BLaER1 (cell line): ENCODE measurements around the gene ATP5ME.
A peak's percentile ranks its signal among the peaks of the same experiment; 100 is the strongest.
"Not testable (repeated sequence)": the region's sequence is repeated elsewhere in the genome, so short reads cannot be mapped to it uniquely, and the experiment has no call there.

Source experiments
- H3K27ac ChIP-seq: shearing (Covaris generic); formaldehyde crosslinking; 2 replicates; pipeline ENCODE4 v1.8.1; 2022
- H3K27me3 ChIP-seq: shearing (Covaris generic); formaldehyde crosslinking; 2 replicates; pipeline ENCODE4 v1.8.1; 2022
- H3K36me3 ChIP-seq: shearing (Covaris generic); formaldehyde crosslinking; 2 replicates; pipeline ENCODE4 v1.8.1; 2022
- H3K4me1 ChIP-seq: shearing (Covaris generic); formaldehyde crosslinking; 2 replicates; pipeline ENCODE4 v1.8.1; 2022
- H3K4me2 ChIP-seq: shearing (Covaris generic); formaldehyde crosslinking; 2 replicates; pipeline ENCODE4 v1.8.1; 2022
- H3K4me3 ChIP-seq: shearing (Covaris generic); formaldehyde crosslinking; 2 replicates; pipeline ENCODE4 v1.8.1; 2022
- H3K9ac ChIP-seq: shearing (Covaris generic); formaldehyde crosslinking; 2 replicates; pipeline ENCODE4 v1.8.1; 2022
- H3K9me3 ChIP-seq: shearing (Covaris generic); formaldehyde crosslinking; 2 replicates; pipeline ENCODE4 v1.8.1; 2022
- H4K20me1 ChIP-seq: shearing (Covaris generic); formaldehyde crosslinking; 2 replicates; pipeline ENCODE4 v1.8.1; 2022
- Cebpa-rat ChIP-seq: shearing (Covaris generic); IDR thresholded peaks from 2 replicates; pipeline ENCODE4 v1.8.1; 2022

ATP5ME gene

DNA sequence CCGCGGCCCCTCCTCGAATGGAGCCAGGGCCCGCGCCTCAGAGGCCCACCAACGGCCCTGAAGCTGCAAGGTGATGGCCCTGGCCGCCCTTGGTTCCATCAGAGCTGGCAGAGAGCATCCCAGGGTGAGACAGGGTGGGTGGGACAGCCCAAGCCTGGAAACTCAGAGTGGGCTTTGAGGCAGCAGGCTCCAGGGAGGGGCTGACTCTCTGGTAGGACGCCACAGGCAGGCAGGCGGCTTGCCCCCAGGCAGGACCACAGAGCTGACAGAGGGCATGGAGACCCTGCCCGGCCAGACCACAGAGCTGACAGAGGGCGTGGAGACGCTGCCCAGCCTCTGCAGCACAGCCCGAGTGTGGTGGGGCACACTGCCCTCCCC is 5.0 kb upstream of the ATP5ME start:
- no peak for TF ChIP-seq Cebpa-rat
- Histone ChIP-seq H4K20me1 (no peaks in the 10 kb centered on the region), H3K9me3 (no peaks in the 10 kb centered on the region), H3K4me3 (no peak overlapping the region), H3K4me1 (peaks cover 74% of the 10 kb centered on the region), H3K4me2 (no peak overlapping the region), H3K27me3 (no peaks in the 10 kb centered on the region), H3K9ac (no peak overlapping the region), H3K27ac (no peak overlapping the region), H3K36me3 (no peaks in the 10 kb centered on the region)

DNA sequence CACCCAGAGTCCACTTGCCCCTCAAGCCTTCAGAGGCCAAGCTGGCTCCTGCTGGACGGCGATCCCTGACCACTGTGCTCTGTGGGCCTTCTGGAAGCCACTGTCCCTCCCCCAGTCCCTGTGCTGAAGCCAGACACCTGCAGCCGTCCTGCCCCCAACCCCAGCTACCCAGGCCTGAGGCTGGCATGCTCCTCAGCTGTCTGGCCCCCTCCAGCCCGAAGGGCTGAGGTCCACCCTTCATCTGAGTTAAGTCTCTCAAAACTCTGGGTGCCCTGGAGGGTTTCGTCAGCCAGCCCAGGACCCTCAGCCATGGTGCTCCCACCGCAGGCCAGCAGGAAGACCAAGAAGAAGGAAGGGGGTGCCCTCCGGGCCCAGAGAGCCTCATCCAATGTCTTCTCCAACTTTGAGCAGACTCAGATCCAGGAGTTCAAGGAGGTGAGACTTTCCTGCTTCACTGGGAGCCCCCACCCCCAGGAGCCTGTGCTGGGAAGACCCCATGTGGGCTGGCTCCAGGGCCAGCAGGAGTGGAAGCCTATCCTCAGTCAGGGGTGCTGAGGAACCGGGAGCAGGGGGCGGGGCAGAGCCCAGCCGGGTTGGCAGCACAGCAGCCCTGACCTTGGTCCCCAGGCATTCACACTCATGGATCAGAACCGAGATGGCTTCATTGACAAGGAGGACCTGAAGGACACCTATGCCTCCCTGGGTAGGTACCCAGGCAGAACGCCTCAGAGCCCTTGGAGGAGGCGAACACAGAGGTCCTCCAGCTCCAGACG is 4.4 kb upstream of the ATP5ME start:
- H3K4me1 ChIP-seq, result peaks cover 69% of the 10 kb centered on the region
- H3K4me3 ChIP-seq, result no peak overlapping the region
- no peak overlapping the region for H3K27ac ChIP-seq
- H4K20me1 ChIP-seq, result peaks cover under 1% of the 10 kb centered on the region; the same call in 1 of the 2 replicates
- H3K9ac ChIP-seq, result no peak overlapping the region
- H3K27me3 ChIP-seq, result no peaks in the 10 kb centered on the region
- no peaks in the 10 kb centered on the region for H3K9me3 ChIP-seq
- no peak for TF ChIP-seq Cebpa-rat
- H3K36me3 ChIP-seq, result no peaks in the 10 kb centered on the region
- H3K4me2 ChIP-seq, result peak overlapping the region; percentile 98; the same call in 1 of the 2 replicates

- no peaks in the 10 kb centered on the region for H3K9me3 ChIP-seq
- H3K4me1 ChIP-seq, result peaks cover 69% of the 10 kb centered on the region
- TF ChIP-seq Cebpa-rat, result no peak
- peak overlapping the region; percentile 98 for H3K4me2 ChIP-seq
- no peaks in the 10 kb centered on the region for H3K27me3 ChIP-seq
- H4K20me1 ChIP-seq, result peaks cover 7% of the 10 kb centered on the region; the same call in 1 of the 2 replicates
- H3K9ac ChIP-seq, result peak overlapping the region; percentile 96; the same call in 1 of the 2 replicates
- peak overlapping the region; percentile 96 for H3K27ac ChIP-seq
- H3K36me3 ChIP-seq, result peaks cover 7% of the 10 kb centered on the region
- no peak overlapping the region; the same call in 1 of the 2 replicates for H3K4me3 ChIP-seq
Measured at GRCh38 chr4:677431-678293, 3.6 kb upstream of the ATP5ME start.

DNA sequence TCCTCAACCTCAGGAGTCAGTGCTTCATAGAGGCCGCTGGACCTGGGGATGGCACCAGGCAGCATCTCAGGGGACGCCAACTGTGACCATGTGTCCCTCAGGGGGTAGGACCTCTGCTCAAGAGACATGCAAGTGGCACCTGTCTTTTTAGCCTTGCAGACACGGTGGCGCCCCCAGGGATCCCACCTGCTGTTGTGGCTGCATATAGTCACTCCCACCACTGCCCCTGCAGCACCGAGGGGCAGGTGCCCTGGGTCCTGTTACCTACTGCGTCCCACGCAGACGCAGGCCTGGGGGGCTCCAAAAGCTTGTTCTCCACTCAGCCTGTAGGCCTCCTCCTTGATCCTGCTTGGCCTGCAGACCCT is 2.8 kb upstream of the ATP5ME start:
- H3K9ac ChIP-seq, result peak overlapping the region; percentile 96
- no peaks in the 10 kb centered on the region for H3K9me3 ChIP-seq
- peak overlapping the region; percentile 98 for H3K4me2 ChIP-seq
- TF ChIP-seq Cebpa-rat, result no peak
- H3K4me3 ChIP-seq, result peak overlapping the region; percentile 95
- no peaks in the 10 kb centered on the region for H3K27me3 ChIP-seq
- peaks cover 67% of the 10 kb centered on the region for H3K4me1 ChIP-seq
- H3K36me3 ChIP-seq, result peaks cover 15% of the 10 kb centered on the region
- peak overlapping the region; percentile 96 for H3K27ac ChIP-seq
- peaks cover 7% of the 10 kb centered on the region; the same call in 1 of the 2 replicates for H4K20me1 ChIP-seq

- H3K9ac ChIP-seq, result peak overlapping the region; percentile 96
- no peaks in the 10 kb centered on the region for H3K27me3 ChIP-seq
- H3K4me1 ChIP-seq, result peaks cover 67% of the 10 kb centered on the region
- H3K27ac ChIP-seq, result peak overlapping the region; percentile 96
- H3K4me3 ChIP-seq, result peak overlapping the region; percentile 95
- peaks cover 7% of the 10 kb centered on the region; the same call in 1 of the 2 replicates for H4K20me1 ChIP-seq
- peak overlapping the region; percentile 98 for H3K4me2 ChIP-seq
- peaks cover 21% of the 10 kb centered on the region for H3K36me3 ChIP-seq
- no peaks in the 10 kb centered on the region for H3K9me3 ChIP-seq
- no peak for TF ChIP-seq Cebpa-rat
Measured at GRCh38 chr4:675980-676870, 2.1 kb upstream of the ATP5ME start.

DNA sequence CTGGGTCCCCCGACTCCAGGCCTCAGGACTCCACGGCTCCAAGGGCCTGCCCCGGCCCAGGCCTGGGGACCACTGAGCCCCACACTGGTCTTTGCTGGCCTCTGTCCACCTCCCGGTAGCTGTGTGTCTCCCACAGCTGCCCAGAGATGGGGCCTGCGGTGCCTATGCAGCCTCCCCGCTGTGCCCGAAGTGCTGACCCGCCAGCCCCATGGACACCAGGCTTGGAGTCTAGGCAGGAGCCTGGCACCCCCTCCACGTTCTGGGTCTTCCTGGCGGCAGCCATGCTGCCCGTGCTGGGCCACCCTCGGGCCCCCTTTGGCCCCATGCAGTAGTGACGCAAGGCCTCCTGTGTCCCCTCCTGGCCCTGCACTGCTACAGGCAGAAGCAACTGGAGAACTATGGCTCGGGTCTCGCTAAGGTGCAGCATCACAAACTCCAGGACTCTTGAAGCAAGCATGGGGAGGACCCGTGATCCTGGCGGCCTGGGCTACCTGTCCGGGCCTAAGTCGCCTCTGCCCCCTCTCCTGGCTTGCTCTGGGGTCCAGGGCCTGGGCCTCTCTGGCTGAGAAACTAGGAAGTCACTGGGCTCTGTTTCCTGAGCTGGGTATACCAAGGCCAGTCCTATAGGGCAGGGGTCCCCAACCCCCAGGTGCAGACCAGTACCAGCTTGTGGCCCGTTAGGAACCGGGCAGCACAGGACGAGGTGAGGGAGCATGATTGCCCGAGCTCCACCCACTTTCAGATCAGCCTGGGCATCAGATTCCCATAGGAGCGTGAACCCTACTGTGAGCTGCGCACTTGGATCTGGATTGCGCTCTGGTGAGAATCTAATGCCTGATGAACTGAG is 1.2 kb upstream of the ATP5ME start:
- TF ChIP-seq Cebpa-rat, result no peak
- peaks cover 31% of the 10 kb centered on the region for H3K36me3 ChIP-seq
- H4K20me1 ChIP-seq, result peaks cover 7% of the 10 kb centered on the region; the same call in 1 of the 2 replicates
- peak overlapping the region; percentile 95 for H3K4me3 ChIP-seq
- H3K9ac ChIP-seq, result peak overlapping the region; percentile 96
- no peaks in the 10 kb centered on the region for H3K27me3 ChIP-seq
- H3K4me1 ChIP-seq, result peaks cover 57% of the 10 kb centered on the region
- H3K27ac ChIP-seq, result peak overlapping the region; percentile 96
- peak overlapping the region; percentile 98 for H3K4me2 ChIP-seq
- H3K9me3 ChIP-seq, result no peaks in the 10 kb centered on the region

GRCh38 chr4:673349-674091 is 556 bp downstream of the ATP5ME start:
- Histone ChIP-seq H3K9me3 (no peaks in the 10 kb centered on the region), H3K36me3 (peaks cover 36% of the 10 kb centered on the region), H3K9ac (peak overlapping the region; percentile 85), H3K4me1 (peaks cover 50% of the 10 kb centered on the region), H3K27me3 (no peaks in the 10 kb centered on the region), H3K4me3 (peak overlapping the region; percentile 95), H3K27ac (peak overlapping the region; percentile 74), H4K20me1 (peaks cover 7% of the 10 kb centered on the region; the same call in 1 of the 2 replicates), H3K4me2 (peak overlapping the region; percentile 97)
- TF ChIP-seq Cebpa-rat, result no peak

GRCh38 chr4:671769-672168 is 2.3 kb downstream of the ATP5ME start:
- Histone ChIP-seq H4K20me1 (peaks cover 7% of the 10 kb centered on the region; the same call in 1 of the 2 replicates), H3K4me2 (no peak overlapping the region)

GRCh38 chr4:669806-670559 is 4.1 kb downstream of the ATP5ME start:
- not testable (repeated sequence) for H3K9me3 ChIP-seq, H4K20me1 ChIP-seq, H3K4me2 ChIP-seq, H3K27ac ChIP-seq, H3K27me3 ChIP-seq, H3K9ac ChIP-seq, H3K4me3 ChIP-seq
- H3K4me1 ChIP-seq, result peaks cover 34% of the 10 kb centered on the region
- H3K36me3 ChIP-seq, result peaks cover 36% of the 10 kb centered on the region

More at GRCh38 chr4:671769-672168, 2.3 kb downstream of the ATP5ME start:
- H3K27me3 ChIP-seq, result no peaks in the 10 kb centered on the region
- no peaks in the 10 kb centered on the region for H3K9me3 ChIP-seq
- H3K27ac ChIP-seq, result no peak overlapping the region
- H3K4me3 ChIP-seq, result no peak overlapping the region
- H3K36me3 ChIP-seq, result peaks cover 36% of the 10 kb centered on the region
- no peak overlapping the region for H3K9ac ChIP-seq
- TF ChIP-seq Cebpa-rat, result no peak
- H3K4me1 ChIP-seq, result peaks cover 34% of the 10 kb centered on the region

GRCh38 chr4:668219-668618 is 5.9 kb downstream of the ATP5ME start:
- H3K9me3 ChIP-seq, H3K4me2 ChIP-seq, H3K4me3 ChIP-seq, H3K9ac ChIP-seq, H3K27ac ChIP-seq, H4K20me1 ChIP-seq, H3K27me3 ChIP-seq: not testable (repeated sequence)
- H3K4me1 ChIP-seq, result peaks cover 36% of the 10 kb centered on the region
- peaks cover 34% of the 10 kb centered on the region for H3K36me3 ChIP-seq
